RWPE2 (cell line): ENCODE data around the gene FBXO47.
A peak's percentile ranks its signal among the peaks of the same experiment; 100 is the strongest.

ENCODE experiments used
- ATAC-seq: fragments of 200-7000 bp; cut with Tn5 transposase; 3 replicates; pipeline ENCODE4 v1.9.1; 2021; ENCODE audit warnings: low read depth
- DNase-seq: peaks from one replicate; pipeline ENCODE4 v3.0.0-alpha.2; 2020; ENCODE audit warnings: low spot score
- H3K27ac ChIP-seq: fragments of 450-650 bp; 2 replicates; pipeline ENCODE4 v1.5.1; 2017; ENCODE audit warnings: mild to moderate bottlenecking; ENCODE audit not compliant: poor library complexity, severe bottlenecking
- H3K27me3 ChIP-seq: fragments of 250-450 bp; sonication (Bioruptor Pico); 2 replicates; pipeline ENCODE4 v1.5.1; 2021; ENCODE audit warnings: mild to moderate bottlenecking, moderate library complexity; ENCODE audit not compliant: insufficient read depth, poor library complexity, severe bottlenecking
- H3K36me3 ChIP-seq: fragments of 250-450 bp; sonication (Bioruptor Pico); 2 replicates; pipeline ENCODE4 v1.5.1; 2020; ENCODE audit warnings: low read depth, mild to moderate bottlenecking, moderate library complexity
- H3K4me1 ChIP-seq: fragments of 250-450 bp; sonication (Bioruptor Pico); 2 replicates; pipeline ENCODE4 v1.5.1; 2021; ENCODE audit warnings: mild to moderate bottlenecking, moderate library complexity; ENCODE audit not compliant: insufficient read depth, poor library complexity, severe bottlenecking
- H3K4me3 ChIP-seq: fragments of 250-450 bp; sonication (Bioruptor Pico); 2 replicates; pipeline ENCODE4 v1.5.1; 2021; ENCODE audit warnings: mild to moderate bottlenecking, moderate library complexity; ENCODE audit not compliant: severe bottlenecking
- H3K9me3 ChIP-seq: fragments of 250-450 bp; sonication (Bioruptor Pico); 2 replicates; pipeline ENCODE4 v1.5.1; 2021; ENCODE audit warnings: mild to moderate bottlenecking, moderate library complexity; ENCODE audit not compliant: severe bottlenecking
- TF ChIP-seq, protein P1 (sequence below): fragments of 450-650 bp; IDR thresholded peaks from one replicate; pipeline ENCODE4 v1.5.1; 2017; ENCODE audit warnings: mild to moderate bottlenecking, moderate library complexity; ENCODE audit not compliant: poor library complexity, severe bottlenecking

FBXO47 gene

DNA sequence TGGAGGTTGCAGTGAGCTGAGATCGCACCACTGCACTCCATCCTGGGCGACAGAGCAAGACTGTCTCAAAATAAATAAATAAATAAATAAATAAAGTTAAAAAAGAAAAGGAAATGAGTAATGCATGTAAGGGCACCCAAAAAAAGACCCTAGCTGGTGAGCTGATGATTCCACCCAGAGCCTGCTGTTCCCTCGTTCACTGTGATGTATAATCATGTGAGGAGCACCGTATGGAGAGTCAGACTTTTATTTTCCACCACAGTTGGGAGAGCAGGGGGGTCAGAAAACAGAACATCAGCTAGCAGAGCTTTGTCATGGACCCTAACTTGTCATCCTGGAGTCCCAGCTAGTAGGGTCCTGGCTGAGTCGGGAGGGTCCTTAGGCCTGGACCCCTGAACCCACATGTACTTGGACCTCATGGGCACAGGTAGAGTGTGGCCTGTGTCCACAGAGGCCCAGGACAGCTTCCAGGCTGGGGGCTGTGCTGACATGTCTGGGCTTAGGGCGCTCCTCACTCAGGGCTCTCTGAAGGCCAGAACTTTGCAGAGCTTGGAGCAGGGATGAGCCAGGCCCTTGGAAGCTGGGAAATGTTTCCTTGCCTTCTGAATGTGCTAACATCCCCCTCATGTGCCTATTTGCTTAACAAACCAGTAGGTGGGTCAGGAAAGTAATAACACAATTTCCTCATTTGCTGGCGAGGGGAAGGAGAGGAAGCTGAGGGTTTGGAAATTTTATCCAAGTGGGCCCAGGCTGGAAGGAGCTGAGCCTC is 60.6 kb downstream of the FBXO47 start:
- Histone ChIP-seq H3K4me1 (peaks cover 18% of the 10 kb centered on the region), H3K27me3 (no peaks in the 10 kb centered on the region), H3K36me3 (peaks cover 68% of the 10 kb centered on the region), H3K9me3 (no peaks in the 10 kb centered on the region), H3K27ac (peak overlapping the region; percentile 63), H3K4me3 (no peak overlapping the region)
- ATAC-seq (peak; percentile 52; the same call in 2 of the 3 replicates), DNase-seq (no peak)
- TF ChIP-seq, protein P1, sequence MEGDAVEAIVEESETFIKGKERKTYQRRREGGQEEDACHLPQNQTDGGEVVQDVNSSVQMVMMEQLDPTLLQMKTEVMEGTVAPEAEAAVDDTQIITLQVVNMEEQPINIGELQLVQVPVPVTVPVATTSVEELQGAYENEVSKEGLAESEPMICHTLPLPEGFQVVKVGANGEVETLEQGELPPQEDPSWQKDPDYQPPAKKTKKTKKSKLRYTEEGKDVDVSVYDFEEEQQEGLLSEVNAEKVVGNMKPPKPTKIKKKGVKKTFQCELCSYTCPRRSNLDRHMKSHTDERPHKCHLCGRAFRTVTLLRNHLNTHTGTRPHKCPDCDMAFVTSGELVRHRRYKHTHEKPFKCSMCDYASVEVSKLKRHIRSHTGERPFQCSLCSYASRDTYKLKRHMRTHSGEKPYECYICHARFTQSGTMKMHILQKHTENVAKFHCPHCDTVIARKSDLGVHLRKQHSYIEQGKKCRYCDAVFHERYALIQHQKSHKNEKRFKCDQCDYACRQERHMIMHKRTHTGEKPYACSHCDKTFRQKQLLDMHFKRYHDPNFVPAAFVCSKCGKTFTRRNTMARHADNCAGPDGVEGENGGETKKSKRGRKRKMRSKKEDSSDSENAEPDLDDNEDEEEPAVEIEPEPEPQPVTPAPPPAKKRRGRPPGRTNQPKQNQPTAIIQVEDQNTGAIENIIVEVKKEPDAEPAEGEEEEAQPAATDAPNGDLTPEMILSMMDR = no peak

DNA sequence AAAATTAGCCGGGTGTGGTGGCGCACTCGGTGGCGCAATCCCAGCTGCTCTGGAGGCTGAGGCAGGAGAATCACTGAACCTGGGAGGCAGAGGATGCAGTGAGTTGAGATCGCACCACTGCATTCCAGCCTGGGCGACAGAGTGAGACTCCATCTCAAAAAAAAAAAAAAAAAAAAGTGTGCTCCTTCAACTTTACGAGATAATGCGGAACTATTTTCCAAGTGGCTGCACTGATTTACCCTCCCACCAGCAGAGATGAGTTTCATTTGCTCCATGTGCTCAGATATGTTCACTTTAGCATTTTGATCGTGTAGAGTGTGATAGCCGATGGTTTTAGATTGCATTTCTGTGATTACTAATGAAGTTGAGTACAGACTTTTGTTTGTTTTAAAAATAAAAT is 61.8 kb downstream of the FBXO47 start:
- no peak for ATAC-seq
- H3K9me3 ChIP-seq = no peaks in the 10 kb centered on the region
- H3K4me1 ChIP-seq = peaks cover 29% of the 10 kb centered on the region
- no peaks in the 10 kb centered on the region for H3K27me3 ChIP-seq
- no peak overlapping the region for H3K4me3 ChIP-seq
- DNase-seq = no peak
- TF ChIP-seq, protein P1 = no peak
- peaks cover 69% of the 10 kb centered on the region for H3K36me3 ChIP-seq
- no peak overlapping the region for H3K27ac ChIP-seq

DNA sequence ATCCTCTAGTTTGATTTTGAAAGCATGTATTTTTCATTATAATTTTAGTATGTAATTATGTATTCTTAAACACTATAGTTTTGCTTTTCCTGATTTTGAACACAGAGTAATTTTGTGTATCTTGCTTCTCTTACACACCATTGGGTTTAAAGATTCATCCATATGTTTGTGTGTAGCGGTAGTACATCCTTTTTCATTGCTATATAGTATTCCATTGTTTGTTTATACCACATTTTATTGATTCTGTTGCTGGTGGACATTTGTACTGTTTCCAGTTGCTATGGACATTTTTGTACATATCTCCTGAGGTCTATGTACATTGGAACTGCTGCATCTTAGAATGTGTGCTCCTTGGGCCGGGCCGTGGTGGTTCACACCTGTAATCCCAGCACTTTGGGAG is 62.3 kb downstream of the FBXO47 start:
- TF ChIP-seq, protein P1 = no peak
- H3K36me3 ChIP-seq = peaks cover 66% of the 10 kb centered on the region
- no peak overlapping the region for H3K4me3 ChIP-seq
- no peak overlapping the region for H3K27ac ChIP-seq
- H3K9me3 ChIP-seq = no peaks in the 10 kb centered on the region
- DNase-seq (no peak), ATAC-seq (no peak)
- H3K27me3 ChIP-seq = no peaks in the 10 kb centered on the region
- H3K4me1 ChIP-seq = peaks cover 30% of the 10 kb centered on the region

DNA sequence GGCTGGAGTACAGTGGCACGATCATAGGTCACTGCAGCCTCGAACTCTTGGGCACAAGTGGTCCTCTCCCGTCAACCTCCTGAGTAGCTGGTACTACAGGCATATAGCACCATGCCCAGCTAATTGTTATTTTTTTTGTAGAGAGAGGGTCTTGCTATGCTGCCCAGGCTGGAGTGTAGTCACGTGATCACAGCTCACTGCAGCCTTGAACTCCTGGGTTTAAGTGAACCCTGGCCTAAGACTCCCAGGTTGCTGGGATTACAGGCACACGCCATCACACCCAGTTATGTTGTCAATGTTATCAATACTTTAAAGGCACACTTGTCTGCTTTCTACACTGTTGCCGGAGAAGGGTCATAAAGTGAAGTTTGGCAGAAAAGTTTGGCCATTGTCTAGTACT is 63.8 kb downstream of the FBXO47 start:
- H3K4me3 ChIP-seq = no peak overlapping the region
- no peak for ATAC-seq

More for the DNA sequence above, 63.8 kb downstream of the FBXO47 start:
- Histone ChIP-seq H3K36me3 (peaks cover 76% of the 10 kb centered on the region), H3K4me1 (peaks cover 25% of the 10 kb centered on the region), H3K9me3 (no peaks in the 10 kb centered on the region), H3K27me3 (no peaks in the 10 kb centered on the region), H3K27ac (no peak overlapping the region)
- TF ChIP-seq, protein P1 = no peak
- no peak for DNase-seq
